ENCODE measurements around the gene NMD3.
A peak's percentile ranks its signal among the peaks of the same experiment; 100 is the strongest.

NMD3 gene

DNA sequence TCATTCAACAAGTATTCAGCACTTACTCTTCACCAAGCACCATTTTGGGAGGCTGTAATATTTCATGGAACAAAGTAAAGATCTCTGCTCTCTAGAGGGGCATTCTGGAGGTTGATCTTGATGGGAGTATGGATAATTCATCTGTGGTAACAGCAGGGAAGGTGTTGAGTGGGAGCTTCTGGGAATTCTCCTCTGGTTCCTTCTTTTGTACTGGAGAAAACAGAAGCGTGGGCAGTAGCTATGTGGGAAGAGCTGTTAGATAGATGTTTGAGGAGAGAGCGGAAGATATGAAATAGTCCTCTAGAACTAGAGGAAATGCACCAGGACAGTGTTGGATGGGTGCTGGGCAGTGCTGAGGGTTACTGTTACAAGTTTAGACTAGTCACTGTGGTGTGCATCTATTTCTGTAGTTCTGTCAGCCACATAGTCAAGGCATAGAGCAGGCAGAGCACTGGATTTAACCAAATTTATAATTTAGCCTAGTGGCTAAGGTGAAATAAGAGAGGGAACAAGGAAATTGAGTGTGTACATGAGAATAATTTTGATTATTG, 9.6 kb downstream of the NMD3 start:
- DNase-seq (ENCODE audit: low spot score) = no peak

- DNase-seq (ENCODE audit: low spot score) = no peak
Observed at GRCh38 chr3:161231861-161232260, 10.8 kb downstream of the NMD3 start.

- no peak for DNase-seq (ENCODE audit: low spot score)
Observed at GRCh38 chr3:161233557-161233956, 12.4 kb downstream of the NMD3 start.

- DNase-seq (ENCODE audit: low spot score) = no peak
Observed at GRCh38 chr3:161236240-161236639, 15.1 kb downstream of the NMD3 start.

GRCh38 chr3:161239700-161240099, 18.6 kb downstream of the NMD3 start:
- DNase-seq (ENCODE audit: low spot score) = no peak

DNA sequence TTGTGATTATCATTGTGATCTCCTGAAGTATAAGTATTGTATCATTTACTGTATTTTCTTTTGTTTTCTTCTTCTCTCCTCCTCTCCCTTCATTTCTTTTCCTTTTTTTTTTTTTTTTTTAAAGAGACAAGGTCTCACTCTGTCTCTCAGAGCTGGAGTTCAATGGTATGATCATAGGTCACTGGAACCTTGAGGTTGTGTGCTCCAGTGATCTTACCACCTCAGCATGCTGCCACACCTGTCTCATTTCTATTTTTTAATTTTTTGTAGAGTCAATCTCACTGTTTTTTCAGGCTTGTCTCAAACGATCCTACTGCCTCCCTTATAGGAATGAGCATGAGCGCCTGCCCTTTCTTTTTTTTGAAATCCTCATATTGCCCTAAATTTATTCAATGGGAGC, 23.4 kb downstream of the NMD3 start:
- no peak for DNase-seq (ENCODE audit: low spot score)

DNA sequence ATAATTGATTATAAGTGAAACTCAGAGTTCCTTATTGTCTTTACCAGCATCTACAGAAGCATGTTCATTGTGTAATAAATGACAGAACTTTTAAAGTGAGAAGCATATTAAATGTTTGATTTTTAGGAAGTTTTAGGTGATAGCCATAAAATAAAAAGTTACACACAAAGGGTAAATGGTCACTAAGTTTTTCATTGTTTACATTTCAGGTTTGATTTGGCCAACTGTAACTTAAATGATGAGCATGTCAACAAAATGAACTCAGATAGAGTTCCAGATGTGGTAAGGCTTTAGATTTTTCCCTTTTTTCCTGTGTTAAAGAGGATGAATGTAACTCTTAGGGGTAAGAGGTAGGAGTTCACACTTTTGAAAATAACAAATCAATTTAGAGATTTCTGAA, 25.9 kb downstream of the NMD3 start:
- DNase-seq (ENCODE audit: low spot score) = no peak

DNA sequence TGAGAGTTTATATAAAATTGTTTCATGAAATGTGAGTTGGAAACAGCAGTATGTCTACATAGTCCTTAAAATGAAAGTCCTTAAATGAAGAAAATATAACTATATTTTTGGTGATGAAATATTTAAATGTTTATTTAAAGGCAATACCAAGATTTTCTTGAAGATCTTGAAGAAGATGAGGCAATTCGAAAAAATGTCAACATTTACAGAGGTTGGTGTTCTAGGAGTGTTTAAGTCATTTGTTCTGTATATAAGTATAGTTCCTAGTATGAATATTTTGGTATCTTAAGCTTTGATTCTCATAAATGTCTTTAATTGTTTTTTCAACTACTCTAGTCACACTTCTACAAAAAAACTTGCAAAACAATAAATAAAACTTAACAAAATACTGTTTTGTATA, 29.0 kb downstream of the NMD3 start:
- DNase-seq (ENCODE audit: low spot score) = no peak

GRCh38 chr3:161251716-161252115, 30.6 kb downstream of the NMD3 start:
- DNase-seq (ENCODE audit: low spot score) = no peak

DNA sequence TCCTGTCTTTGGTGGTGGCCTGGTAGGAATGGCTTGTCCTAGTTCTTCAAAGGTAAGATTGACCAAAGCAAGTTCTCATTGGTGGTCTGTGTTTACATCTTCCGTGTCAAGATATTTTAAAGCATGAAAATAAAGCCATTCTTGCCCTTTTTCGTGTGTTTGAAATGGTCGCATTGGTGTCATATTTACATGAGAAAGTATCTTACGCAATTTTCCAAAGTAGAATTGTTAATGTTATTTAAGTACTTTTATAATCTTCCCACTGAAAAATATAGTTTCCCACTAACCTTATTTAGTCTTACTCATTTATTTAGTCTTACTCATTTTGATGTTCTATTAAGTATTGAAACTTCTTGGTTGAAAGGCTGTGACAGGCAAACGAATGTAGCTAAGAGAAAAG, 31.0 kb downstream of the NMD3 start:
- no peak for DNase-seq (ENCODE audit: low spot score)

DNA sequence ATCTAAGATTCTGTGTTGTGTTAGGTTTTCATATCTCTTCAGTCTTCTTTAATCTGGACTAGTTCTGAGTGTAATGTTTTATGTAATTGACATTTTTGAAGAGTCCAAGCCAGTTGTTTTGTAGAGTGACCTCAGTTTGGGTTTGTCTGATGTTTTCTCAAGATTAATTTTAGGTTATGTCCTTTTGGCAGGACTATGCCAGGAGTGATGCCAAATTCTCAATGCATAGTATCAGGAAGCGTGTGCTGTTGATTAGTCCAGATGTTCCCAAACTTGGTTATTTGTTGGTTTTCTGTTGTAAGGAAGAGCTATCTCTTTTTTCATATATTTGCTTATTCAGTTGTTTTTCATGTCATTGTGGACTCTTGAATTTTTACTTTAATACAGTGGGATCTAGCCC, 32.6 kb downstream of the NMD3 start:
- no peak for DNase-seq (ENCODE audit: low spot score)

DNA sequence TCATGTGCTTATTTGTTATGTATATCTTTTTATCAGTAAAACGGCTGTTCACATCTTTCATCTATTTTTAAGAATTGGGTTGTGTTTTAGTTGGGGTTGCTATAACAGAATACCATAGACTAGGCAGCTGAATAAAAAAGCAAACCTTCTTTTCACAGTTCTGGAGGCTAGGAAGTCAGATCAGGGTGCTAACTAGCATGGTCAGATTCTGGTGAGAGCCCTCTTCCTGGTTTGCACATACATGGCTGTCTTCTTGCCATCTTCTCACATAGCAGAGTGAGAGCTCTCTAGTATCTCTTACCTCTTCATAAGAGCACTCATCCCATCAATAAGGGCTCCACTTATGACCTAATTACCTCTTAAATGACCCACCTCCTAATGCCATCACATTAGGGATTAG, 33.8 kb downstream of the NMD3 start:
- no peak for DNase-seq (ENCODE audit: low spot score)

DNA sequence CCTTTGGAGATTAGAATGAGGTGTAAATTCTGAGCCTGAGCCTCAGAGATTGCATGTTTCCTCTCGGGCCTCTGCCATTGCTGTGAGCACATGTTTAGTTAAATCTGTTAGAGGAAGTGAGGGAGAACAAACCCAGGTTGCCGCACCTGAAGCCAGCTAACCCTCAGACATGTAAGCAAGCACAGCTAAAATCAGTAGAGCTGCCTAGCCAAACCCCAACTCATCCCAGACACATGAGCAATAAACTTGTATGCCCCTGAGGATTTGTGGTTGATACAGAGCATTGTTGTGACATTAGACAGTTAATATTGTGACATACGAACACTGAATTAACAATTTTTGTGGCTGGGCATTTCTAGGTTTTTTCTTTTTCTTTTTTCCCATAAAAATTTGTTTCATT, 41.9 kb downstream of the NMD3 start:
- DNase-seq (ENCODE audit: low spot score) = no peak

GRCh38 chr3:161264852-161265251, 43.7 kb downstream of the NMD3 start:
- DNase-seq (ENCODE audit: low spot score) = no peak

DNA sequence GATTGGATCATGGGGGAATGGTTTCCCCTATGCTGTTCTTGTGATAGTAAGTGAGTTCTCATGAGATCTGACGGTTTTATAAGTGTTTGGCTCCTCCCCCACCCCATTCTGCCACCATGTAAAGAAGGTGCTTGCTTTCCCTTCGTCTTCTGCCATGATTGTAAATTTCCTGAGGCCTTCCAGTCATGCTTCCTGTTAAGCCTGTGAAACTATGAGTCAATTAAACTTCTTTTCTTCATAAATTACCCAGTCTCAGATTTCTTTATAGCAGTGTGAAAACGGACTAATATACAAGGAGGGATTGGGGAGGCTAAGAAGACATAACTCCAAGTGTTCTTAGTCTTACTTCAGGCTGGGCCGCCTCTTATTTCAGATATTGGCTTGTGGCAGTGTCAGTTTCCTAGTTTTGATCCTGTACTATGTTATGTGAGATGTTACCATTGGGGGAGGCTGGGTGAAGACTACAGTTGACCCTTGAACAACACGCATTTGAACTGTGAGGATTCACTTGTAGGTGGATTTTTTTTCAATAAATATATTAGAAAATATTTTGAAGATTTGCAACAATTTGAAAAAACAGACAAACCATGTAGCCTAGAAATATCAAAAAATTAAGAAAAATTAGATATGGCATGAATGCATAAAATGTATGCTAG, 44.9 kb downstream of the NMD3 start:
- no peak for DNase-seq (ENCODE audit: low spot score)

GRCh38 chr3:161266731-161267150, 45.6 kb downstream of the NMD3 start:
- DNase-seq (ENCODE audit: low spot score) = peak; percentile 70

DNA sequence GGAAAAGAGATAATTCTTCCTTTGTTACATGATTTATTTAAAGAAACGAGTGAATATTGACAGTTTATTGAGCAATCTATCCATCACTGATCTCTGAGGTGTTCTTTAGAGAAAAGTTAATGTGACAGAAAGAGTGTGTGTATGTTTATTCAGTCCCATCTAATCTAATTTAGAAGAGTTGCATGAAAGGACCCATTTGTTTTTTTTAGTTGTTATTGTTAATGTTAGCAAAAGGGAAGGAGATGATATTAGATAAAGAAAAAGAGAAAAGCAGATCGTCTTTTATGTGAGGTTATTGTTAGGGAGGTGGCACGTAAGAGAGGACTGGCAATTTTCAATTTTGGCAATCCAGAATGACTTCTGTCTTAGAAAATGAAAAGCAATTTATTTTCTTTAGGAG, 46.5 kb downstream of the NMD3 start:
- no peak for DNase-seq (ENCODE audit: low spot score)

GRCh38 chr3:161268601-161269000, 47.5 kb downstream of the NMD3 start:
- no peak for DNase-seq (ENCODE audit: low spot score)

- DNase-seq (ENCODE audit: low spot score) = no peak
Observed at GRCh38 chr3:161270991-161271390, 49.9 kb downstream of the NMD3 start.

DNA sequence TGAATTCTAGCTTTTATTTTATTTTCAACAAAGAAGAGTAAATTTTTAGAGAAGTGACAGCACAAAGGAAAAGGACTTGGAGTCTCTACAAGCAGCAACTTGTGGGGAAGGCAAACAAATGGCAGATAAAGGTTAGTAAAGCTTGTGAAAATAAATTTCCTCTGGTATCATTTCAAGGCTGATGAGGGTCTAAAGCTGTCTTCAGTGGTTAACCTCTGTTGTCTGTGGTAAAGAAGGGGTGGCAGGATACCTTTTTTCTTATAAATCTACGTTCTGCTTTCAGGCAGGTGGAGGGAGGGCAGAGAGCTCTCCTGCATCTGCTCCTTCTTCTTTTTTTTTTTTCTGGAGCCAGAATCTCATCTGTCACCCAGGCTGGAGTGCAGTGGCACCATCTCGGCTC, 50.5 kb downstream of the NMD3 start:
- DNase-seq (ENCODE audit: low spot score) = no peak

- no peak for DNase-seq (ENCODE audit: low spot score)
Observed at GRCh38 chr3:161272524-161272923, 51.4 kb downstream of the NMD3 start.

- DNase-seq (ENCODE audit: low spot score) = peak; percentile 62
Observed at GRCh38 chr3:161273589-161274218, 52.6 kb downstream of the NMD3 start.

DNA sequence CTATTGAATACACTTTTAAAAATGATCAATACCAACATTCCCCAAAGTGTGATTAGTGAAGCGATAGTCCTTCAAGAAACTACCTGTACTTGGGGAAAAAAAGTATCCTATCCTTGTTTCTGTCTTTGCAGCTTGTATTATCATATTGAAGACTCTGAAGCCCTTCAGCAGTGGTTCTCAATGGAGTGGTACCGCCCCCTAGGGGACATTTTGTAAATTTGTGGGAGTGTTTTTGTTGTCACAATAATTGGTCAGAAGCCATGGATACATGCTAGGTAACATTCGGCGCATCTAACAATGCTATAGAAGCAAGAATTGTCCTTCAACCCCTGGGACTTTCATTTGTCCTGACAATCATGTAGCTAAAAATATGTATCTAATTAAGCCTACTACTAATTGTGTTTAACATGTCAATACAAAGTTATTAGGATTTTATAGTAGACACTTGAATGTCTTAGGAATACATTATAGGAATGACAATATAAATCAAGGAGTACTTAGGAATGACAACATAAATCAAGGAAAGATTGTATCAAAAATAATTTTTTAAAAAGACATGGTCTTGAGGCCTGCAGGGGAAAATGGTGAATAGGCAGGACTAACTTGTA, 53.7 kb downstream of the NMD3 start:
- DNase-seq (ENCODE audit: low spot score) = peak; percentile 40

All from RKO (cell line).